ENCODE data around the gene SLC46A3.

DNA sequence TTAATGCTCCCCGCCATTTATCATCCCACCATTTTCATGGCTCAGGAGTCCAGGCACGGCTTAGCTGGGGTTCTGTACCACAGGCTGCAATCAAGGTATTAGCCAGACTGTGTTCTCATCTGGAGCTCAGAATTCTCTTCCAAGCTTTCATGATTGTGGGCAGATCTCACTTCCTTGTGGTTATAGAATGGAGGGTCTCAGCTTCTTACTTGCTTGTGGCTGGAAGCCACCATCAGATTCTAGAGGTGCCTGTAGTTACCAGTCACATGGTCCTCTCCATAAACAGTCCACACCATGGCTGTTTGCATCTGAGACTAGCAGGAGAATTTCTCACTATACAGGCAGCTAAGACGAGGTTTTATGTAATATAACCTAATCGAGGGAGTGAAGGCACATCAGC is 45.1 kb upstream of the SLC46A3 start:
- TF ChIP-seq, protein P1, sequence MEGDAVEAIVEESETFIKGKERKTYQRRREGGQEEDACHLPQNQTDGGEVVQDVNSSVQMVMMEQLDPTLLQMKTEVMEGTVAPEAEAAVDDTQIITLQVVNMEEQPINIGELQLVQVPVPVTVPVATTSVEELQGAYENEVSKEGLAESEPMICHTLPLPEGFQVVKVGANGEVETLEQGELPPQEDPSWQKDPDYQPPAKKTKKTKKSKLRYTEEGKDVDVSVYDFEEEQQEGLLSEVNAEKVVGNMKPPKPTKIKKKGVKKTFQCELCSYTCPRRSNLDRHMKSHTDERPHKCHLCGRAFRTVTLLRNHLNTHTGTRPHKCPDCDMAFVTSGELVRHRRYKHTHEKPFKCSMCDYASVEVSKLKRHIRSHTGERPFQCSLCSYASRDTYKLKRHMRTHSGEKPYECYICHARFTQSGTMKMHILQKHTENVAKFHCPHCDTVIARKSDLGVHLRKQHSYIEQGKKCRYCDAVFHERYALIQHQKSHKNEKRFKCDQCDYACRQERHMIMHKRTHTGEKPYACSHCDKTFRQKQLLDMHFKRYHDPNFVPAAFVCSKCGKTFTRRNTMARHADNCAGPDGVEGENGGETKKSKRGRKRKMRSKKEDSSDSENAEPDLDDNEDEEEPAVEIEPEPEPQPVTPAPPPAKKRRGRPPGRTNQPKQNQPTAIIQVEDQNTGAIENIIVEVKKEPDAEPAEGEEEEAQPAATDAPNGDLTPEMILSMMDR (tag by site-specific recombination; IDR thresholded peaks at IDR 0.05), result no peak
- TF ChIP-seq ZSCAN16 (tag by site-specific recombination; IDR thresholded peaks at IDR 0.05) (no peak), ZNF623 (tag by site-specific recombination; IDR thresholded peaks at IDR 0.05) (no peak), ZBTB7A (tag by site-specific recombination; IDR thresholded peaks at IDR 0.05; ENCODE audit: low read depth) (no peak), ZNF558 (tag by site-specific recombination; IDR thresholded peaks at IDR 0.05) (no peak), ZNF335 (tag by site-specific recombination; conservative IDR thresholded peaks at IDR 0.05) (no peak), ZFP37 (tag by site-specific recombination; IDR thresholded peaks at IDR 0.05) (no peak), YY1 (tag by site-specific recombination; IDR thresholded peaks at IDR 0.05) (no peak), BCL11A (tag by site-specific recombination; IDR thresholded peaks at IDR 0.05; ENCODE audit: low read depth) (no peak), ZNF274 (IDR thresholded peaks at IDR 0.05; ENCODE audit: low read length) (no peak), ZNF274 (tag by site-specific recombination; IDR thresholded peaks at IDR 0.05; ENCODE audit: borderline replicate concordance) (no peak), ZNF2 (tag by site-specific recombination; IDR thresholded peaks at IDR 0.05) (no peak)
- TF ChIP-seq, protein P2, sequence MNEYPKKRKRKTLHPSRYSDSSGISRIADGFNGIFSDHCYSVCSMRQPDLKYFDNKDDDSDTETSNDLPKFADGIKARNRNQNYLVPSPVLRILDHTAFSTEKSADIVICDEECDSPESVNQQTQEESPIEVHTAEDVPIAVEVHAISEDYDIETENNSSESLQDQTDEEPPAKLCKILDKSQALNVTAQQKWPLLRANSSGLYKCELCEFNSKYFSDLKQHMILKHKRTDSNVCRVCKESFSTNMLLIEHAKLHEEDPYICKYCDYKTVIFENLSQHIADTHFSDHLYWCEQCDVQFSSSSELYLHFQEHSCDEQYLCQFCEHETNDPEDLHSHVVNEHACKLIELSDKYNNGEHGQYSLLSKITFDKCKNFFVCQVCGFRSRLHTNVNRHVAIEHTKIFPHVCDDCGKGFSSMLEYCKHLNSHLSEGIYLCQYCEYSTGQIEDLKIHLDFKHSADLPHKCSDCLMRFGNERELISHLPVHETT (tag by site-specific recombination; IDR thresholded peaks at IDR 0.05), result no peak
- TF ChIP-seq, protein P3, sequence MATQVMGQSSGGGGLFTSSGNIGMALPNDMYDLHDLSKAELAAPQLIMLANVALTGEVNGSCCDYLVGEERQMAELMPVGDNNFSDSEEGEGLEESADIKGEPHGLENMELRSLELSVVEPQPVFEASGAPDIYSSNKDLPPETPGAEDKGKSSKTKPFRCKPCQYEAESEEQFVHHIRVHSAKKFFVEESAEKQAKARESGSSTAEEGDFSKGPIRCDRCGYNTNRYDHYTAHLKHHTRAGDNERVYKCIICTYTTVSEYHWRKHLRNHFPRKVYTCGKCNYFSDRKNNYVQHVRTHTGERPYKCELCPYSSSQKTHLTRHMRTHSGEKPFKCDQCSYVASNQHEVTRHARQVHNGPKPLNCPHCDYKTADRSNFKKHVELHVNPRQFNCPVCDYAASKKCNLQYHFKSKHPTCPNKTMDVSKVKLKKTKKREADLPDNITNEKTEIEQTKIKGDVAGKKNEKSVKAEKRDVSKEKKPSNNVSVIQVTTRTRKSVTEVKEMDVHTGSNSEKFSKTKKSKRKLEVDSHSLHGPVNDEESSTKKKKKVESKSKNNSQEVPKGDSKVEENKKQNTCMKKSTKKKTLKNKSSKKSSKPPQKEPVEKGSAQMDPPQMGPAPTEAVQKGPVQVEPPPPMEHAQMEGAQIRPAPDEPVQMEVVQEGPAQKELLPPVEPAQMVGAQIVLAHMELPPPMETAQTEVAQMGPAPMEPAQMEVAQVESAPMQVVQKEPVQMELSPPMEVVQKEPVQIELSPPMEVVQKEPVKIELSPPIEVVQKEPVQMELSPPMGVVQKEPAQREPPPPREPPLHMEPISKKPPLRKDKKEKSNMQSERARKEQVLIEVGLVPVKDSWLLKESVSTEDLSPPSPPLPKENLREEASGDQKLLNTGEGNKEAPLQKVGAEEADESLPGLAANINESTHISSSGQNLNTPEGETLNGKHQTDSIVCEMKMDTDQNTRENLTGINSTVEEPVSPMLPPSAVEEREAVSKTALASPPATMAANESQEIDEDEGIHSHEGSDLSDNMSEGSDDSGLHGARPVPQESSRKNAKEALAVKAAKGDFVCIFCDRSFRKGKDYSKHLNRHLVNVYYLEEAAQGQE (tag by site-specific recombination; IDR thresholded peaks at IDR 0.05), result no peak
